Activated CD4-positive, alpha-beta T cell treated with anti-CD3 and anti-CD28 coated beads, Interleukin-2, amount 50 U/mL, for 16 hours (primary cell): ENCODE data around the gene NEK11.

Source experiments
- DNase-seq: peaks from one replicate; pipeline ENCODE4 v3.0.0-alpha.2; 2020

NEK11 gene

GRCh38 chr3:131147534-131147933 is 120.9 kb downstream of the NEK11 start:
- no peak for DNase-seq

GRCh38 chr3:131158434-131158833 is 131.8 kb downstream of the NEK11 start:
- DNase-seq, result no peak

- DNase-seq, result no peak
Observed at GRCh38 chr3:131162516-131162915, 135.8 kb downstream of the NEK11 start.

GRCh38 chr3:131167867-131168266 is 141.2 kb downstream of the NEK11 start:
- no peak for DNase-seq

- DNase-seq, result no peak
Observed at GRCh38 chr3:131169331-131169730, 142.7 kb downstream of the NEK11 start.

GRCh38 chr3:131172502-131173200 is 146.0 kb downstream of the NEK11 start:
- no peak for DNase-seq

GRCh38 chr3:131174752-131175151 is 148.1 kb downstream of the NEK11 start:
- peak; percentile 51 for DNase-seq

- DNase-seq, result no peak
Observed at GRCh38 chr3:131178710-131179375, 152.2 kb downstream of the NEK11 start.

- DNase-seq, result no peak
Observed at GRCh38 chr3:131192701-131193100, 166.0 kb downstream of the NEK11 start.

GRCh38 chr3:131193641-131194238 is 167.1 kb downstream of the NEK11 start:
- DNase-seq, result no peak

GRCh38 chr3:131194816-131195215 is 168.1 kb downstream of the NEK11 start:
- no peak for DNase-seq

GRCh38 chr3:131200636-131201199 is 174.0 kb downstream of the NEK11 start:
- no peak for DNase-seq

- peak; percentile 14 for DNase-seq
Observed at GRCh38 chr3:131216330-131216729, 189.7 kb downstream of the NEK11 start.

GRCh38 chr3:131216801-131217200 is 190.1 kb downstream of the NEK11 start:
- DNase-seq, result no peak

- DNase-seq, result no peak
Observed at GRCh38 chr3:131217296-131217741, 190.6 kb downstream of the NEK11 start.

- no peak for DNase-seq
Observed at GRCh38 chr3:131218196-131218595, 191.5 kb downstream of the NEK11 start.

GRCh38 chr3:131221731-131222130 is 195.1 kb downstream of the NEK11 start:
- DNase-seq, result no peak

- DNase-seq, result no peak
Observed at GRCh38 chr3:131222599-131222998, 195.9 kb downstream of the NEK11 start.

GRCh38 chr3:131223373-131224289 is 197.0 kb downstream of the NEK11 start:
- DNase-seq, result no peak

GRCh38 chr3:131224886-131225550 is 198.3 kb downstream of the NEK11 start:
- no peak for DNase-seq

GRCh38 chr3:131228522-131228921 is 201.8 kb downstream of the NEK11 start:
- no peak for DNase-seq
